VCaP (cell line): Measurements from ENCODE around the gene HK2.

Experiments
- H3K27ac ChIP-seq: fragments of 450-650 bp; 2 replicates; pipeline ENCODE4 v1.5.1; 2017
- TF ChIP-seq, protein P1 (sequence below): fragments of 450-650 bp; conservative IDR thresholded peaks from 2 replicates; pipeline ENCODE4 v1.5.1; 2017; ENCODE audit warnings: mild to moderate bottlenecking, moderate library complexity

HK2 gene

DNA sequence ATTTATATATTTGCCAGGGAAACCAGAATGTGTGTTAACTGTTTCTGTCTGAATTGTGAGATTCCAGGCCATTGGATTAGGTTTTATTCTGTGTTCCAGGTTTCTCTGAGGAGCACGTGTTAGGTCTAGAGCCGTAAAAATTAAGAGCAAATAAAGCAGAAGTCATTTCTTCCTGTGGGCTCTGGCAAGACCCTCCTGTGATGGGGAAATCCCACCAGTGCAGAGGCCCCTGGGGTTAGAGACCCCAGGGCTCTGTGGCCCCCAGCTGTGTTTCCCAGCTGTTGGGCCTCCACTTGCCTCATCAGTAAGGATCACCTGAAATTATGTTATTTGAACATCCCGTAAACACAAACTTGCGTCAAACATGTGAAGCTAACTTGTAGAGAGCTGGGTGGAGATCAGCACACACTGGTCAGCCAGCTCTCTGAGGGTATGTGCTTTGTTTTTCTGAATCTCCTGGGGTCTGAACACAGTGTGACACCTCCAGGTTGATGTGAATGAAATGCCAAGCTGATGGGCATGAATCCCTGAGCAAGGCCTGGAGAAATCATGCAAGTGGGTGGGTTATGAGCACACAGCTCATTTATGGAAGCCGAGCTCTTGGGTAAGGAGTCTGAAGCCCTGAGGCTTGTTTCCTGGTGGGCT, 50.3 kb downstream of the HK2 start:
- no peak overlapping the region for H3K27ac ChIP-seq
- TF ChIP-seq, protein P1, sequence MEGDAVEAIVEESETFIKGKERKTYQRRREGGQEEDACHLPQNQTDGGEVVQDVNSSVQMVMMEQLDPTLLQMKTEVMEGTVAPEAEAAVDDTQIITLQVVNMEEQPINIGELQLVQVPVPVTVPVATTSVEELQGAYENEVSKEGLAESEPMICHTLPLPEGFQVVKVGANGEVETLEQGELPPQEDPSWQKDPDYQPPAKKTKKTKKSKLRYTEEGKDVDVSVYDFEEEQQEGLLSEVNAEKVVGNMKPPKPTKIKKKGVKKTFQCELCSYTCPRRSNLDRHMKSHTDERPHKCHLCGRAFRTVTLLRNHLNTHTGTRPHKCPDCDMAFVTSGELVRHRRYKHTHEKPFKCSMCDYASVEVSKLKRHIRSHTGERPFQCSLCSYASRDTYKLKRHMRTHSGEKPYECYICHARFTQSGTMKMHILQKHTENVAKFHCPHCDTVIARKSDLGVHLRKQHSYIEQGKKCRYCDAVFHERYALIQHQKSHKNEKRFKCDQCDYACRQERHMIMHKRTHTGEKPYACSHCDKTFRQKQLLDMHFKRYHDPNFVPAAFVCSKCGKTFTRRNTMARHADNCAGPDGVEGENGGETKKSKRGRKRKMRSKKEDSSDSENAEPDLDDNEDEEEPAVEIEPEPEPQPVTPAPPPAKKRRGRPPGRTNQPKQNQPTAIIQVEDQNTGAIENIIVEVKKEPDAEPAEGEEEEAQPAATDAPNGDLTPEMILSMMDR: no peak

DNA sequence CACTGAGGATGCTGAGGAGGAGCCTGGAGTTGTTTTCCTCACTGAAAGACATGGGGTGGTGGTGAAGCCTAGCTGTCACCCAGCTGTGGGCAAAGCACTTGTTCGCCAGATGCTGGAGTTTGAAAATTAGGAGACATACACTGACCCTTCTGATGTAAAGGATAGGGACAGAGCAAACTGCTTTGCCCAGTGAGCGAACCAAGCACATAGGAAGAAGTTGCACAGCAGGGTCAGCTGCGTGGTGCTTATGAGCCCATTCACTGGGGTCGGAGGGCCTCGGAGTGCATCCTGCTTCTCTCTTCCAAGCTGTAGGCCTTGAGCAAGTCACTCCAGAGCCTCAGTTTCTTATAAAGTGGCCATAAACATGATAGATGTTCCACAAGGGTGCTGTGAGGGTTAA, 50.9 kb downstream of the HK2 start:
- TF ChIP-seq, protein P1: no peak
- no peak overlapping the region for H3K27ac ChIP-seq

DNA sequence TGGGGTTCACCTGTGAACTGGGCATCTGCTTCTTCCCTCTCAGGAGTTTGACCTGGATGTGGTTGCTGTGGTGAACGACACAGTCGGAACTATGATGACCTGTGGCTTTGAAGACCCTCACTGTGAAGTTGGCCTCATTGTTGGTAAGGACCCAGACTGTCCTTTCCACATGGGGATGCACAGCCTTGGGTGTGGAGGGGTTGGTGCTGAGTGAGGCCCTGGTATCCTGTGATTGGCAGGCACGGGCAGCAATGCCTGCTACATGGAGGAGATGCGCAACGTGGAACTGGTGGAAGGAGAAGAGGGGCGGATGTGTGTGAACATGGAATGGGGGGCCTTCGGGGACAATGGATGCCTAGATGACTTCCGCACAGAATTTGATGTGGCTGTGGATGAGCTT, 52.3 kb downstream of the HK2 start:
- H3K27ac ChIP-seq: no peak overlapping the region
- TF ChIP-seq, protein P1: no peak

DNA sequence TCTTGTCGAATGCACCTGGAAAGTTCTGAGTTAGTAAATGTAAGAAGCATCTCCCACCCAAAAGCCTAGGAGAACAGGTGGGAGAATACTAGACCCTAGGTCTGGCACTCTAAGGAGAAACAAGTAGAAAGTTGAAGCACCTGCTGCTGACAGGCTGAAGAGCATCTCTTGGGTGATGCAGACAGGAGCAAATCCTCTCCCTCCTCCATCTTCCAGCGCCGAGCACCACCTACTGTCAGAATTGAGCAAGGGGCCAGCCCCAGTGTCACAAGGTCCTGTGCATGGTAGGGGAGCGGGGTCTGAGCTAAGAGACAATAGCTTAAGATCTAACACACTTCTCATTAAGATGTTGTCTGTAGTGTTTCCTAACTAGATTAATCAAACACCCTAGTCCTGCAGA, 52.9 kb downstream of the HK2 start:
- no peak overlapping the region for H3K27ac ChIP-seq
- TF ChIP-seq, protein P1: no peak

DNA sequence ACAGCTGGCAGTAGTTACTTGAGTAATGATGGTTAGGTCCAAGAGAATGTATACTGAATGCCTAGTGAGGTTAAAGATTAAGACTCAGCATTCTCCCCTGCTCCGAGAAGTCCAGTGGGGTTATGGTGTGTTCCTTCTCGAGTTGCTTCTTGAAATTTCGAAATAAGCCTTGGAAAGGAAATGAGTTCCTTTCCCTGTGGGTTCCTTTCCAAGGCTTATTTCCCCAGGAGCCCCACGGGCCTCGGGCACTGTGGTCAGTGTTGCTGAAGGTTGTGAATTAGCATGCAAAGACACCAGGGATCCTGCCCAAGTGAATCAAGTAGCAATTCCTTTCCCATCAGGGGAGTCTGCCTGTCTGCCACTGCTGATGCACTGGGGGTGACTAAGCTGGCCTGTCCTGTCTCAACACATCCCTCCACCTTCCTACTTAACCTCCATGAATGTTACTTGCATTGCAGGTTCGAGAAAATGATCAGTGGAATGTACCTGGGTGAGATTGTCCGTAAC, 53.6 kb downstream of the HK2 start:
- TF ChIP-seq, protein P1: no peak
- no peak overlapping the region for H3K27ac ChIP-seq

DNA sequence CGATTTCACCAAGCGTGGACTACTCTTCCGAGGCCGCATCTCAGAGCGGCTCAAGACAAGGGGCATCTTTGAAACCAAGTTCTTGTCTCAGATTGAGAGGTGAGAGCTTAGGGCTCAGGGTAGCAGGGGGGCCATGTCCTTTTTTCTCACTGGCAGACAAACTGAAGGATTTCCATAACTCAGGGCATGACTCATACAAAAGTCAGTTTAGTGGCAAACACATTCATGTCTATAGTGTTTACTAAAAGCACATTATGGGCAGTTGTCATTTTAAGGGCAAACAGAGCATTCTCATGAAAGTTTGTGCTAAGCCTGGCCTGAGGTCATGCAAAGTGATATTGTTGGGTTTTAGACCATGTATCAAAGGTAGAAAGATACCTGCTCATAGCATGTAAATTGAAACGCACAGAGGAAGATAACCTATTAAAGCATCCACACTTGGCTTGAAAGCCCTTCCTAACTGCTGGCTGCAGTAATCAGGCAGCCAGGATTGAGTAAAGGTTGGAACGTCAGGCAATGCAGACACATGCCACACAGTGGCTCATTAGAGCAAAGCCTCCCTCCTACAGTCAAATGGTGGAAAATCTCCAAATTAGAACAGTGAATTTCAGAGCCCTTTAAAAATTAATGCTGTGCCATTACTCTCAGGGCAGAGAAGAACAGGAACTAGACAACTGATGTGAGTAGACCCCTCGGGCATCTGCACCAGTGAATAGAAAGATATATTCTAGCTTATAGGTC, 54.2 kb downstream of the HK2 start:
- no peak overlapping the region for H3K27ac ChIP-seq
- TF ChIP-seq, protein P1: no peak

DNA sequence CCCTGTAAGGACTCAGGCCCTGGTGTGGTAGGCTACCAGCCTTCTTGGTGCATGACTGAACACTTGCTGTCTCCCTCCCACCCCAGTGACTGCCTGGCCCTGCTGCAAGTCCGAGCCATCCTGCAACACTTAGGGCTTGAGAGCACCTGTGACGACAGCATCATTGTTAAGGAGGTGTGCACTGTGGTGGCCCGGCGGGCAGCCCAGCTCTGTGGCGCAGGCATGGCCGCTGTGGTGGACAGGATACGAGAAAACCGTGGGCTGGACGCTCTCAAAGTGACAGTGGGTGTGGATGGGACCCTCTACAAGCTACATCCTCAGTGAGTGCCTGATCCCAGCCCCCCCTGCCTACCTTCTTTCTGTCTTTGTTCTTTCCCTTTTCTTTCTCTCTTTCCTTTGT, 55.2 kb downstream of the HK2 start:
- H3K27ac ChIP-seq: no peak overlapping the region
- TF ChIP-seq, protein P1: no peak
